ENCODE measurements around the gene COL24A1.
"Not testable (repeated sequence)": the region's sequence is repeated elsewhere in the genome, so short reads cannot be mapped to it uniquely, and the experiment has no call there.

The COL24A1 gene

GRCh38 chr1:85991261-85991660, 165.3 kb downstream of the COL24A1 start:
- no peak for DNase-seq (ENCODE audit: low read depth in 2 of 2)

GRCh38 chr1:85984636-85985035, 171.9 kb downstream of the COL24A1 start:
- DNase-seq (ENCODE audit: low read depth in 2 of 2) = no peak

GRCh38 chr1:85983316-85983715, 173.3 kb downstream of the COL24A1 start:
- no peak for DNase-seq (ENCODE audit: low read depth in 2 of 2)

- no peak for DNase-seq (ENCODE audit: low read depth in 2 of 2)
Measured at GRCh38 chr1:85976516-85977205, 179.9 kb downstream of the COL24A1 start.

- no peak for DNase-seq (ENCODE audit: low read depth in 2 of 2)
Measured at GRCh38 chr1:85975912-85976371, 180.6 kb downstream of the COL24A1 start.

- DNase-seq (ENCODE audit: low read depth in 2 of 2) = no peak
Measured at GRCh38 chr1:85962457-85962856, 194.1 kb downstream of the COL24A1 start.

GRCh38 chr1:85957760-85958159, 198.8 kb downstream of the COL24A1 start:
- no peak for DNase-seq (ENCODE audit: low read depth in 2 of 2)

- DNase-seq (ENCODE audit: low read depth in 2 of 2) = not testable (repeated sequence)
Measured at GRCh38 chr1:85955218-85955617, 201.4 kb downstream of the COL24A1 start.

GRCh38 chr1:85952460-85952859, 204.1 kb downstream of the COL24A1 start:
- DNase-seq (ENCODE audit: low read depth in 2 of 2) = no peak

- DNase-seq (ENCODE audit: low read depth in 2 of 2) = no peak
Measured at GRCh38 chr1:85947186-85947585, 209.4 kb downstream of the COL24A1 start.

GRCh38 chr1:85943945-85944344, 212.6 kb downstream of the COL24A1 start:
- DNase-seq (ENCODE audit: low read depth in 2 of 2) = no peak

- DNase-seq (ENCODE audit: low read depth in 2 of 2) = no peak
Measured at GRCh38 chr1:85943526-85943925, 213.0 kb downstream of the COL24A1 start.

- DNase-seq (ENCODE audit: low read depth in 2 of 2) = no peak
Measured at GRCh38 chr1:85940656-85941306, 215.8 kb downstream of the COL24A1 start.

- no peak for DNase-seq (ENCODE audit: low read depth in 2 of 2)
Measured at GRCh38 chr1:85938829-85939228, 217.7 kb downstream of the COL24A1 start.

GRCh38 chr1:85936470-85936869, 220.1 kb downstream of the COL24A1 start:
- no peak for DNase-seq (ENCODE audit: low read depth in 2 of 2)

GRCh38 chr1:85936057-85936456, 220.5 kb downstream of the COL24A1 start:
- no peak for DNase-seq (ENCODE audit: low read depth in 2 of 2)

- no peak for DNase-seq (ENCODE audit: low read depth in 2 of 2)
Measured at GRCh38 chr1:85935234-85935633, 221.3 kb downstream of the COL24A1 start.

GRCh38 chr1:85934516-85934915, 222.1 kb downstream of the COL24A1 start:
- DNase-seq (ENCODE audit: low read depth in 2 of 2) = no peak

- DNase-seq (ENCODE audit: low read depth in 2 of 2) = no peak
Measured at GRCh38 chr1:85933961-85934360, 222.6 kb downstream of the COL24A1 start.

- no peak for DNase-seq (ENCODE audit: low read depth in 2 of 2)
Measured at GRCh38 chr1:85911742-85912141, 244.8 kb downstream of the COL24A1 start.

GRCh38 chr1:85900921-85901320, 255.7 kb downstream of the COL24A1 start:
- no peak for DNase-seq (ENCODE audit: low read depth in 2 of 2)

GRCh38 chr1:85898861-85899260, 257.7 kb downstream of the COL24A1 start:
- no peak for DNase-seq (ENCODE audit: low read depth in 2 of 2)

- no peak for DNase-seq (ENCODE audit: low read depth in 2 of 2)
Measured at GRCh38 chr1:85894651-85895050, 261.9 kb downstream of the COL24A1 start.

Measured in stimulated activated CD4-positive, alpha-beta T cell treated with anti-CD3 and anti-CD28 coated beads, Interleukin-4, amount 100 ng/mL, for 48 hours (primary cell).